Spleen (tissue), 7 donors: Measurements from ENCODE around the gene MYO5B.

Source experiments
- POLR2A ChIP-seq, 3 donors: fragments of 450-650 bp; IDR thresholded peaks; one replicate each; pipeline ENCODE4 v1.5.1; 2017; ENCODE audit warnings: antibody characterized with exemption in 3 of 3, mild to moderate bottlenecking in 1 of 3
- POLR2AphosphoS5 ChIP-seq, 3 donors: sonication (generic); formaldehyde crosslinking; IDR thresholded peaks; one replicate each; pipeline ENCODE4 v1.5.1; 2017; ENCODE audit warnings: antibody characterized with exemption in 3 of 3
- TF ChIP-seq, protein P1 (sequence below), 11 experiments: fragments of 200-600 bp in 7 of 11; fragments of 450-650 bp in 4 of 11; sonication (generic) in 4 of 11; IDR thresholded peaks in 8 of 11; conservative IDR thresholded peaks in 3 of 11; 1 replicate in 7 of 11; 2 replicates in 4 of 11; pipeline versions ENCODE4 v1.4.0 to v1.8.0; 2016 to 2021; ENCODE audit warnings: antibody characterized with exemption in 11 of 11, inconsistent platforms in 4 of 11, mild to moderate bottlenecking in 1 of 11
- donor health status: DM: no; HTN: no; CAD: no; lungs with moderate emphysema.
- donor health status: DM: no; HTN: no; CAD: no.
- donor health status: DM: no; HTN: no; CAD: no.

DNA sequence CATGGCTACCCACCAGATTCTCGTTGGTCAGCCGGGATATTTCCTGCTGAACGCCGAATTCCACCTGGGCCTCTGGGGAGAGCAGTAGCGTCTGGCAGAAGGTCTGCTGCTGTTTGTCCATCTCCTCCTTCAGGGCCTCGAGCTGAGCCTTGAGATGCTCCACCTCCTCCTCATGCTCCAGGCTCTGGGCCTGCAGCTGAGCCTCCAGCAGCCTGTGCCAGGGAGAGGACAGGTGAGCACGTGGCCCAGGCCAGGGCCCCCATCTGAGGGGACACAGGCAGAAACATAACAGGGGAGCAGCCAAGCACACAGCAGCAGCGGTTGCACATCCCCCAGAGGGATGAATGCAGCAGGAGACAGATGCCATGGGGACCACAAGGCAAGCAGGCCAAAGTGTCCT is 341.5 kb downstream of the MYO5B start:
- TF ChIP-seq POLR2AphosphoS5 (IDR thresholded peaks at IDR 0.05) (no peak), POLR2A (IDR thresholded peaks at IDR 0.05) (no peak)
- TF ChIP-seq, protein P1, sequence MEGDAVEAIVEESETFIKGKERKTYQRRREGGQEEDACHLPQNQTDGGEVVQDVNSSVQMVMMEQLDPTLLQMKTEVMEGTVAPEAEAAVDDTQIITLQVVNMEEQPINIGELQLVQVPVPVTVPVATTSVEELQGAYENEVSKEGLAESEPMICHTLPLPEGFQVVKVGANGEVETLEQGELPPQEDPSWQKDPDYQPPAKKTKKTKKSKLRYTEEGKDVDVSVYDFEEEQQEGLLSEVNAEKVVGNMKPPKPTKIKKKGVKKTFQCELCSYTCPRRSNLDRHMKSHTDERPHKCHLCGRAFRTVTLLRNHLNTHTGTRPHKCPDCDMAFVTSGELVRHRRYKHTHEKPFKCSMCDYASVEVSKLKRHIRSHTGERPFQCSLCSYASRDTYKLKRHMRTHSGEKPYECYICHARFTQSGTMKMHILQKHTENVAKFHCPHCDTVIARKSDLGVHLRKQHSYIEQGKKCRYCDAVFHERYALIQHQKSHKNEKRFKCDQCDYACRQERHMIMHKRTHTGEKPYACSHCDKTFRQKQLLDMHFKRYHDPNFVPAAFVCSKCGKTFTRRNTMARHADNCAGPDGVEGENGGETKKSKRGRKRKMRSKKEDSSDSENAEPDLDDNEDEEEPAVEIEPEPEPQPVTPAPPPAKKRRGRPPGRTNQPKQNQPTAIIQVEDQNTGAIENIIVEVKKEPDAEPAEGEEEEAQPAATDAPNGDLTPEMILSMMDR (IDR thresholded peaks at IDR 0.05 in 8 of 11, conservative IDR thresholded peaks at IDR 0.05 in 3 of 11): no peak
